Endothelial cell of umbilical vein (primary cell): ENCODE results near the gene DENND5A. TPM values are rescaled to one million over a fixed set of nuclear protein-coding genes. Genes with fewer than 3 reads are reported as not detected.

Source experiments
- BruUV-seq: library from RNA; stranded (reverse); fragments of 400-500 nt; replicated peaks from 2 replicates; lab custom pipeline; 2021; lab: Mats Ljungman, UMichigan
- CTCF ChIA-PET: fragments of 300-600, 350-600 bp; sonication (Branson Sonifier 250); formaldehyde crosslinking; loops from one replicate; lab custom pipeline; 2021; ENCODE audit warnings: antibody characterized with exemption, inconsistent platforms; lab: Charles Lee
- POLR2A ChIA-PET: fragments of 300-600, 350-600 bp; sonication (Branson Sonifier 250); formaldehyde crosslinking; loops from one replicate; lab custom pipeline; 2021; ENCODE audit warnings: antibody characterized with exemption, inconsistent platforms; lab: Charles Lee
- DNase-seq: peaks from one replicate; pipeline ENCODE4 v3.0.0-alpha.2; 2011; ENCODE audit warnings: low read depth, low spot score
- FAIRE-seq: peaks from 2 replicates; lab custom pipeline; 2011; peaks lifted over from hg19 to GRCh38; lab: Jason Lieb, UNC
- H2AFZ ChIP-seq: 2 replicates; pipeline ENCODE4 v1.6.0; 2012; ENCODE audit warnings: low read depth, low read length, control low read depth, inconsistent platforms
- H3K27ac ChIP-seq: 2 replicates; pipeline ENCODE4 v1.5.1; 2011; ENCODE audit warnings: low read depth, mild to moderate bottlenecking, control low read depth, low read length, moderate library complexity; ENCODE audit not compliant: insufficient read depth
- H3K27me3 ChIP-seq, 2 experiments: 2 replicates each; pipeline versions ENCODE4 v1.6.0 to v1.6.1; 2011; ENCODE audit warnings: low read length in 2 of 2, mixed read lengths in 1 of 2; ENCODE audit not compliant: control insufficient read depth in 2 of 2, insufficient read depth in 2 of 2
- H3K36me3 ChIP-seq, 2 experiments: 2 replicates in 1 of 2; 3 replicates in 1 of 2; pipeline ENCODE4 v1.5.1; 2011; ENCODE audit warnings: low read length in 2 of 2, mild to moderate bottlenecking in 1 of 2, moderate library complexity in 1 of 2; ENCODE audit not compliant: control insufficient read depth in 2 of 2, insufficient read depth in 2 of 2; ENCODE audit errors: extremely low read depth in 1 of 2
- H3K4me1 ChIP-seq: 3 replicates; pipeline ENCODE4 v1.5.1; 2011; ENCODE audit warnings: mild to moderate bottlenecking, low read length; ENCODE audit not compliant: control insufficient read depth, insufficient read depth; ENCODE audit errors: extremely low read depth
- H3K4me2 ChIP-seq: 2 replicates; pipeline ENCODE4 v1.6.1; 2011; ENCODE audit warnings: low read length, control low read depth, mixed read lengths; ENCODE audit not compliant: insufficient read depth
- H3K4me3 ChIP-seq, 3 experiments: fragments of 200-600 bp in 1 of 3; sonication (generic), shearing (Covaris generic) in 1 of 3; replicated peaks in 1 of 3; 2 replicates each; pipeline ENCODE4 v1.5.1; 2011 to 2016; ENCODE audit warnings: control low read depth in 3 of 3, low read length in 3 of 3, mild to moderate bottlenecking in 2 of 3, inconsistent platforms in 1 of 3, low read depth in 1 of 3, moderate library complexity in 1 of 3; ENCODE audit not compliant: insufficient read depth in 1 of 3
- H3K79me2 ChIP-seq: 2 replicates; pipeline ENCODE4 v1.6.0; 2012; ENCODE audit warnings: low read length, inconsistent platforms; ENCODE audit not compliant: control insufficient read depth, insufficient read depth
- H3K9ac ChIP-seq: replicated peaks from 2 replicates; pipeline ENCODE3; 2011; ENCODE audit warnings: low read length, control low read depth; ENCODE audit not compliant: insufficient read depth; ENCODE audit errors: extremely low read depth
- H3K9me1 ChIP-seq: replicated peaks from 3 replicates; pipeline ENCODE4 v1.6.0; 2011; ENCODE audit warnings: mild to moderate bottlenecking, low read length; ENCODE audit not compliant: control insufficient read depth, insufficient read depth; ENCODE audit errors: extremely low read depth
- H3K9me3 ChIP-seq: replicated peaks from 2 replicates; pipeline ENCODE4 v1.5.1; 2012; ENCODE audit warnings: low read length, inconsistent platforms; ENCODE audit not compliant: control insufficient read depth, insufficient read depth
- H4K20me1 ChIP-seq: replicated peaks from 2 replicates; pipeline ENCODE3; 2011; ENCODE audit warnings: mild to moderate bottlenecking, low read length; ENCODE audit not compliant: control insufficient read depth, insufficient read depth; ENCODE audit errors: extremely low read depth
- CTCF ChIP-seq, 2 donors: IDR thresholded peaks; 1 replicate in 1 of 2; 2 replicates in 1 of 2; pipeline ENCODE4 v1.5.1; 2011; ENCODE audit warnings: low read length in 2 of 2, mild to moderate bottlenecking in 2 of 2, moderate library complexity in 2 of 2, control low read depth in 1 of 2, inconsistent platforms in 1 of 2, low read depth in 1 of 2; ENCODE audit not compliant: insufficient read depth in 1 of 2; ENCODE audit errors: extremely low read depth in 1 of 2
- EZH2 ChIP-seq: IDR thresholded peaks from 2 replicates; pipeline ENCODE4 v1.6.1; 2012; ENCODE audit warnings: borderline replicate concordance, low read depth, mild to moderate bottlenecking, moderate library complexity, low read length, inconsistent platforms; ENCODE audit not compliant: severe bottlenecking
- FOS ChIP-seq: IDR thresholded peaks from 2 replicates; pipeline ENCODE4 v1.6.1; 2011; ENCODE audit warnings: mild to moderate bottlenecking, low read length, moderate library complexity, borderline replicate concordance; ENCODE audit not compliant: insufficient read depth
- GATA2 ChIP-seq: IDR thresholded peaks from 2 replicates; pipeline ENCODE4 v1.7.0; 2011; ENCODE audit warnings: low read depth, mild to moderate bottlenecking, moderate library complexity, mixed read lengths, low read length; ENCODE audit not compliant: insufficient read length, insufficient read depth
- JUN ChIP-seq: IDR thresholded peaks from 2 replicates; pipeline ENCODE4 v1.6.1; 2011; ENCODE audit warnings: borderline replicate concordance, low read depth; ENCODE audit not compliant: insufficient read length, insufficient read depth
- MAX ChIP-seq: IDR thresholded peaks from 2 replicates; pipeline ENCODE4 v1.6.1; 2011; ENCODE audit not compliant: insufficient read depth, insufficient read length
- MYC ChIP-seq: IDR thresholded peaks from one replicate; pipeline ENCODE4 v1.6.1; 2011; ENCODE audit warnings: mild to moderate bottlenecking, low read depth, low read length
- POLR2A ChIP-seq: IDR thresholded peaks from 2 replicates; pipeline ENCODE4 v1.6.1; 2012; ENCODE audit warnings: low read depth, mild to moderate bottlenecking, control low read depth, low read length
- dilution Hi-C: fragments of 300-500 bp; cut with MboI; formaldehyde crosslinking; loops from one replicate; pipeline ENCODE4 v1.15.0; 2019; ENCODE audit warnings: low sequenced_read_pairs; ENCODE audit not compliant: extremely low pct_ligation_motif_present
- intact Hi-C: fragments of 100-400 bp; cut with micrococcal nuclease; formaldehyde crosslinking; loops from one replicate; pipeline ENCODE4 v1.10.0; 2022
- polyA plus RNA-seq, 4 experiments: library from polyadenylated mRNA; depleted of rRNA in 3 of 4; stranded (reverse) in 3 of 4; unstranded in 1 of 4; fragments of >200 nt; gene quantifications; 2 replicates each; pipeline versions ENCODE4 v1.2.1 to v1.2.3, GENCODE V29; 2011 to 2012; ENCODE audit warnings: missing spikeins in 1 of 4
- total RNA-seq: library from RNA; stranded (reverse); gene quantifications from 2 replicates; pipeline ENCODE4 v1.2.3, GENCODE V29; 2021

Gene DENND5A
- total and polyA plus RNA-seq, 2 donors (not counting 3 experiments of a cell fraction or from before 2014, with no cell fraction given): 116 to 220 TPM

GRCh38 chr11:9123595-9124304 is 141.4 kb downstream of the DENND5A start:
- no peaks in the 10 kb centered on the region for H3K4me1 ChIP-seq

DNA sequence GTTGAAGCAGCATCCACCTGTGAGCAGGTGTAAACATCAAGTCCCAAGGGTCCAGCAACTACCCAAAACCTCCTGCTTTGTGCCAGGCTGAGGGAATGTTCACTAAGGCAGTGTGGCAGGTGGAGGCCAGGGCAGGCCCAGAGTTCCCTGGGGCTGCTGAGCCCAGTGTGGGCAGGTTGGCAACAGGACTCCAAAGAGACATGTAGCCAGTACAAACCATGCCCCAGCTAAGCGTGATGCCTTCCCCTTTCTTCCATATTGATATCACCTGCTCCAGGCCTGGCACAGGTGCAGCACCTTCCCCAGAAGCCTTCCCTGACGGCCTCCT is 143.7 kb downstream of the DENND5A start:
- FAIRE-seq: no peak

More at GRCh38 chr11:9123595-9124304, 141.4 kb downstream of the DENND5A start:
- FAIRE-seq (no peak), DNase-seq (no peak)
- Histone ChIP-seq H3K79me2 (no peaks in the 10 kb centered on the region), H3K27me3 (no peaks in the 10 kb centered on the region), H4K20me1 (no peaks in the 10 kb centered on the region), H3K27ac (no peak overlapping the region), H3K36me3 (no peaks in the 10 kb centered on the region), H2AFZ (no peak overlapping the region), H3K4me2 (no peak overlapping the region), H3K4me3 (no peak overlapping the region), H3K9me3 (no peaks in the 10 kb centered on the region), H3K9ac (no peak overlapping the region), H3K9me1 (no peaks in the 10 kb centered on the region)
- POLR2A ChIA-PET: no interaction called here
- CTCF ChIA-PET: interaction anchor here (1.1 to 1.6 kb wide), 3 partner anchors 14 to 109 kb away, joined by 3 to 11 read pairs (median 4); no protein-coding TSS in a partner anchor
- no peak for TF ChIP-seq EZH2
- dilution Hi-C loops (no loop called here), intact Hi-C loops (loop anchor here (5.0 kb wide), 1 partner anchor 106 kb away; no protein-coding TSS in a partner anchor)
- no TSS peak for BruUV-seq

More for the DNA sequence above, 143.7 kb downstream of the DENND5A start:
- POLR2A ChIA-PET: no interaction called here
- Histone ChIP-seq H3K9me3 (no peaks in the 10 kb centered on the region), H3K4me2 (no peak overlapping the region), H3K9ac (no peak overlapping the region), H3K4me3 (no peak overlapping the region), H3K79me2 (no peaks in the 10 kb centered on the region), H3K27me3 (no peaks in the 10 kb centered on the region), H3K4me1 (no peaks in the 10 kb centered on the region), H3K27ac (no peak overlapping the region), H3K9me1 (no peaks in the 10 kb centered on the region), H2AFZ (no peak overlapping the region), H3K36me3 (no peaks in the 10 kb centered on the region), H4K20me1 (no peaks in the 10 kb centered on the region)
- TF ChIP-seq POLR2A (no peak), JUN (no peak), GATA2 (no peak), MYC (no peak), EZH2 (no peak), MAX (no peak), CTCF (IDR thresholded peaks at IDR 0.05; ENCODE audit: extremely low read depth in 1 of 2, insufficient read depth in 1 of 2, low read depth in 1 of 2, low read length in 2 of 2) (no peak), FOS (no peak)
- intact Hi-C loops: loop anchor here (5.0 kb wide), 1 partner anchor 104 kb away; no protein-coding TSS in a partner anchor
- no peak for DNase-seq
- BruUV-seq: no TSS peak
- dilution Hi-C loops: no loop called here
- CTCF ChIA-PET: no interaction called here
